ENCODE data around the gene ANGPTL1.

Gene ANGPTL1

GRCh38 chr1:178870944-178871343 is at the start of gene ANGPTL1:
TSS of gene ANGPTL1 (minus strand) at chr1:178871077. CDS start at chr1:178865776, 5,301 bp downstream.
- no peak for DNase-seq

- no peak for DNase-seq
These were observed 48.7 kb upstream of the ANGPTL1 start for GRCh38 chr1:178919581-178919980.

- no peak for DNase-seq
These were observed 48.1 kb upstream of the ANGPTL1 start for GRCh38 chr1:178918955-178919354.

GRCh38 chr1:178918308-178918707 is 47.4 kb upstream of the ANGPTL1 start:
- DNase-seq: no peak

GRCh38 chr1:178916448-178917174 is 45.7 kb upstream of the ANGPTL1 start:
- DNase-seq: no peak

- no peak for DNase-seq
These were observed 41.7 kb upstream of the ANGPTL1 start for GRCh38 chr1:178912597-178912996.

- no peak for DNase-seq
These were observed 39.1 kb upstream of the ANGPTL1 start for GRCh38 chr1:178910023-178910422.

GRCh38 chr1:178908358-178908757 is 37.5 kb upstream of the ANGPTL1 start:
- DNase-seq: no peak

GRCh38 chr1:178901482-178902125 is 30.7 kb upstream of the ANGPTL1 start:
- no peak for DNase-seq

GRCh38 chr1:178899402-178899801 is 28.5 kb upstream of the ANGPTL1 start:
- DNase-seq: no peak

- DNase-seq: no peak
These were observed 27.5 kb upstream of the ANGPTL1 start for GRCh38 chr1:178898401-178898800.

GRCh38 chr1:178895928-178896327 is 25.1 kb upstream of the ANGPTL1 start:
- no peak for DNase-seq

- DNase-seq: no peak
These were observed 15.7 kb upstream of the ANGPTL1 start for GRCh38 chr1:178886551-178886950.

- no peak for DNase-seq
These were observed 15.0 kb upstream of the ANGPTL1 start for GRCh38 chr1:178885869-178886268.

- DNase-seq: no peak
These were observed 11.1 kb upstream of the ANGPTL1 start for GRCh38 chr1:178881950-178882349.

- DNase-seq: no peak
These were observed 7.0 kb upstream of the ANGPTL1 start for GRCh38 chr1:178877896-178878295.

- no peak for DNase-seq
These were observed 5.1 kb upstream of the ANGPTL1 start for GRCh38 chr1:178875936-178876335.

GRCh38 chr1:178874966-178875365 is 4.1 kb upstream of the ANGPTL1 start:
- no peak for DNase-seq

- no peak for DNase-seq
These were observed 859 bp upstream of the ANGPTL1 start for GRCh38 chr1:178871551-178872320.

- DNase-seq: no peak
These were observed 656 bp downstream of the ANGPTL1 start for GRCh38 chr1:178870221-178870620.

GRCh38 chr1:178869119-178869697 is 1.7 kb downstream of the ANGPTL1 start:
- DNase-seq: no peak

GRCh38 chr1:178868706-178869105 is 2.2 kb downstream of the ANGPTL1 start:
- DNase-seq: no peak

GRCh38 chr1:178867670-178868069 is 3.2 kb downstream of the ANGPTL1 start:
- DNase-seq: no peak

Measured in NCI-H1436 treated with DMSO at 0.1 percent for 48 hours (cell line).